ENCODE data around the gene HACE1. TPM values are rescaled to one million over a fixed set of nuclear protein-coding genes. Genes with fewer than 3 reads are reported as not detected.

HACE1 gene
- total RNA-seq, 1 donor from 2014 or later, result 27.7 TPM

DNA sequence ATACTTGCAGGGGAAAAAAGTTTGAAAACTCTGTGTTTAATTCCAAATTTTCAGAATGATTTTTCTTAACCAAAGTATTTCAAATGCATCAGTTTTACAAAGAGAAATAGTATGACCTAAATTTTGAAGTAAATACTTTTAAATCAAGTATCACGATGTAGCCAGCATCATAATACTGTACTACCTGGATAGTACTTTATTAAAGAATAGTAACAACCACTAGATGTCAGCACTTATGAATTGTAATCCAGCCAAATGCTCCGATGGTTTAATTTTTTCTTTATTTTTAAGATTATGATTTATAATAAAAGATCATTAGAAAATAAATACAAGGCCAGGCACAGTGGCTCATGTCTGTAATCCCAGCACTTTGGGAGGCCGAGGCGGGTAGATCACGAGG lies 37.2 kb upstream of the HACE1 start:
- no peak for TF ChIP-seq POLR2AphosphoS5 (IDR thresholded peaks at IDR 0.05; ENCODE audit: insufficient read depth in 1 of 2, low read depth in 1 of 2)
- TF ChIP-seq, protein P1, sequence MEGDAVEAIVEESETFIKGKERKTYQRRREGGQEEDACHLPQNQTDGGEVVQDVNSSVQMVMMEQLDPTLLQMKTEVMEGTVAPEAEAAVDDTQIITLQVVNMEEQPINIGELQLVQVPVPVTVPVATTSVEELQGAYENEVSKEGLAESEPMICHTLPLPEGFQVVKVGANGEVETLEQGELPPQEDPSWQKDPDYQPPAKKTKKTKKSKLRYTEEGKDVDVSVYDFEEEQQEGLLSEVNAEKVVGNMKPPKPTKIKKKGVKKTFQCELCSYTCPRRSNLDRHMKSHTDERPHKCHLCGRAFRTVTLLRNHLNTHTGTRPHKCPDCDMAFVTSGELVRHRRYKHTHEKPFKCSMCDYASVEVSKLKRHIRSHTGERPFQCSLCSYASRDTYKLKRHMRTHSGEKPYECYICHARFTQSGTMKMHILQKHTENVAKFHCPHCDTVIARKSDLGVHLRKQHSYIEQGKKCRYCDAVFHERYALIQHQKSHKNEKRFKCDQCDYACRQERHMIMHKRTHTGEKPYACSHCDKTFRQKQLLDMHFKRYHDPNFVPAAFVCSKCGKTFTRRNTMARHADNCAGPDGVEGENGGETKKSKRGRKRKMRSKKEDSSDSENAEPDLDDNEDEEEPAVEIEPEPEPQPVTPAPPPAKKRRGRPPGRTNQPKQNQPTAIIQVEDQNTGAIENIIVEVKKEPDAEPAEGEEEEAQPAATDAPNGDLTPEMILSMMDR (IDR thresholded peaks at IDR 0.05), result no peak
- Histone ChIP-seq H3K9me3 (no peaks in the 10 kb centered on the region), H3K27ac (no peak overlapping the region), H3K4me3 (no peak overlapping the region), H3K4me1 (no peaks in the 10 kb centered on the region), H3K27me3 (no peaks in the 10 kb centered on the region), H3K36me3 (no peaks in the 10 kb centered on the region)
- intact Hi-C loops (cut with DNase I), result no loop called here
- DNase-seq (ENCODE audit: extremely low spot score in 2 of 2), result no peak

GRCh38 chr6:104888066-104888465 lies 28.3 kb upstream of the HACE1 start:
- intact Hi-C loops (cut with DNase I), result no loop called here
- no peak overlapping the region for H3K27ac ChIP-seq
- no peaks in the 10 kb centered on the region for H3K27me3 ChIP-seq
- TF ChIP-seq POLR2A (IDR thresholded peaks at IDR 0.05) (no peak), POLR2AphosphoS5 (IDR thresholded peaks at IDR 0.05; ENCODE audit: insufficient read depth in 1 of 2, low read depth in 1 of 2) (no peak)
- TF ChIP-seq, protein P1 (IDR thresholded peaks at IDR 0.05), result no peak
- no peak overlapping the region for H3K4me3 ChIP-seq
- H3K4me1 ChIP-seq, result no peaks in the 10 kb centered on the region
- no peak for DNase-seq (ENCODE audit: extremely low spot score in 2 of 2)
- H3K36me3 ChIP-seq, result no peaks in the 10 kb centered on the region
- H3K9me3 ChIP-seq, result no peaks in the 10 kb centered on the region

DNA sequence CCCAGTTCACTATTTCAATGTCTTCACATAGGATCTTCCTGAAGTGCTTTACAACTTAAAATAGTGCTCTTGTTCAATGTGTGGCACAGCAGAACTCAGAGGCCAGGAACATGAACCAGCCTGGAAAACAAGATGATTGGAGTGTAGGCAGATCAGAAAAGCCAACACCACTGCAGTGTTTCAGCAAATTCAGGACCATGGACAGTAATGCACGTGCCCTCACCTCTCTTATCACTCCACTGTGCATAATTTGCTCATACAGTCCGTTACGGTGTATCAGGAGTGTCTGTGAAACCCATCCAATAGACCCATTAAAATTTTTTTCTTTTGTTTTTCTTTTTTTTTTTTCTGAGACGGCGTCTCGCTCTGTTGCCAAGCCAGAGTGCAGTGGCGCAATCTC lies 27.6 kb upstream of the HACE1 start:
- no peaks in the 10 kb centered on the region for H3K4me1 ChIP-seq
- no peak overlapping the region for H3K4me3 ChIP-seq
- no peak overlapping the region for H3K27ac ChIP-seq
- intact Hi-C loops (cut with DNase I), result no loop called here
- H3K36me3 ChIP-seq, result no peaks in the 10 kb centered on the region
- no peak for DNase-seq (ENCODE audit: extremely low spot score in 2 of 2)
- no peaks in the 10 kb centered on the region for H3K27me3 ChIP-seq
- H3K9me3 ChIP-seq, result no peaks in the 10 kb centered on the region
- TF ChIP-seq POLR2A (IDR thresholded peaks at IDR 0.05) (no peak), POLR2AphosphoS5 (IDR thresholded peaks at IDR 0.05; ENCODE audit: insufficient read depth in 1 of 2, low read depth in 1 of 2) (no peak)
- TF ChIP-seq, protein P1 (IDR thresholded peaks at IDR 0.05), result no peak

DNA sequence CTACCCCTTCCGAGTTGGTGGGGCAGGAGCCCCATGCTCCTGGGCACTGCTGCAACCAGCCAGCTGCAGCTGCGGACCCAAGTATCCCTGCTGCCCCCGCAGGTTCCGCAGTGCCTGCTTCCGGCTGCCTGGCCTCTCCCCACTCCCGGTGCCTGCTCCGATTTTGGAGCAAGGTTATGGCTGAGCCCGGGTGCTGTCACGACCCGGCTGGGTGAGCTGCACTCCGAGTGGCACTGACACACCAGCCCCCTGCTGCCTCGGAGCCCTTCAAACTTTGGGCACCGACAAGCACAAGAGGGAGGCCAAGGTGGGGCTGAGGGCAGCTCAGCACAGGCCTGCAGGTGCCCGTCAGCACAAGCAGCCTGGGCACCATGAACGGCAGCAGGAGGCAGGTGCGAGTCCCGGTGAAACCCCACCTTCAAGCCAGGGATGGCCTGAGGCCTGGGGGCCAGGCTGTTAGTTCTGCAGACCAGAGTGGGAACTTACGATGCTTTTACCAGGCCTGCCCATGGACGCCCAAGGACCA lies 25.9 kb upstream of the HACE1 start:
- intact Hi-C loops (cut with DNase I), result no loop called here
- no peaks in the 10 kb centered on the region for H3K36me3 ChIP-seq
- DNase-seq (ENCODE audit: extremely low spot score in 2 of 2), result no peak
- no peak for TF ChIP-seq POLR2AphosphoS5 (IDR thresholded peaks at IDR 0.05; ENCODE audit: insufficient read depth in 1 of 2, low read depth in 1 of 2)
- TF ChIP-seq POLR2A (IDR thresholded peaks at IDR 0.05), result no peak
- TF ChIP-seq, protein P1 (IDR thresholded peaks at IDR 0.05), result no peak
- no peaks in the 10 kb centered on the region for H3K9me3 ChIP-seq
- no peaks in the 10 kb centered on the region for H3K4me1 ChIP-seq
- H3K4me3 ChIP-seq, result no peak overlapping the region
- no peaks in the 10 kb centered on the region for H3K27me3 ChIP-seq
- H3K27ac ChIP-seq, result no peak overlapping the region

DNA sequence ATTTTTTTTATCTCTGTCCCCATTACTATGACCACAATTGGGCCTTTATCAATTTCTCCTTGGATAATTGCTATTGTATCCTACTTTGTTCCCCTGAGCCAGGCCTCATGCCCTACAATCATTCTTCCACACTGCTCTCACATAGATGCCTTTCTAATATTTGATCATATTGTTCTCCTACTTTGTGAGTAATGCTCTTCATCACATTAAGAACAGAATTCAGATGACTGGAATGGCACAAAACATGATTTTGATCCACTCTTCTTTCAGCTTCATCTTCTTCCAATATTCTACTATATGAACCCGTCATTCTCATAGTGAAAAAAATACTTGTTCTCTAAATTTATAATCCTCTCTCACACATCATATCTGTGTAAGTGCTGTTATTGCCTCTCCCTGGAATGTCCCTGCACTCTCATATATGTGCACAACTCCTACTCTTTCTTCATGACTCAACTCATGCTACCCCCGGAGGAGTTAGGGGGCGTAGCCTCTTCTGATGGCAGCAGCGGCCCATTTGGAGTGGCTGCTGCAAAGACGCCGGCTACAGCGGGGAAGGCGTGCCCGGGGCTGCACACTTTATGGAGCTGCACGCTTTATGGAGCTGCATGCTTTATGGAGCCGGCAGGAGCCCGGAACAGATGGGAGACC lies 25.3 kb upstream of the HACE1 start:
- intact Hi-C loops (cut with DNase I), result no loop called here
- TF ChIP-seq POLR2AphosphoS5 (IDR thresholded peaks at IDR 0.05; ENCODE audit: insufficient read depth in 1 of 2, low read depth in 1 of 2) (no peak), POLR2A (IDR thresholded peaks at IDR 0.05) (no peak)
- TF ChIP-seq, protein P1 (IDR thresholded peaks at IDR 0.05), result no peak
- Histone ChIP-seq H3K27ac (no peak overlapping the region), H3K36me3 (no peaks in the 10 kb centered on the region), H3K4me1 (no peaks in the 10 kb centered on the region), H3K4me3 (no peak overlapping the region), H3K27me3 (no peaks in the 10 kb centered on the region), H3K9me3 (no peaks in the 10 kb centered on the region)
- DNase-seq (ENCODE audit: extremely low spot score in 2 of 2), result no peak
